GM10248 (cell line): ENCODE data around the gene MORC2.
A peak's percentile ranks its signal among the peaks of the same experiment; 100 is the strongest.

Source experiments
- CTCF ChIA-PET: fragments of 300-600 bp; sonication (Branson Sonifier 250); formaldehyde crosslinking; extraction: SDS; loops from one replicate; lab custom pipeline; 2021; ENCODE audit warnings: antibody characterized with exemption; lab: Yijun Ruan, JAX
- POLR2A ChIA-PET: fragments of 350-650 bp; sonication (Branson Sonifier 250); formaldehyde crosslinking; extraction: SDS; loops from one replicate; lab custom pipeline; 2020; ENCODE audit warnings: antibody characterized with exemption; lab: Yijun Ruan, JAX
- DNase-seq: peaks from one replicate; pipeline ENCODE4 v3.0.0; 2012; ENCODE audit errors: extremely low spot score
- TF ChIP-seq, protein P1 (sequence below): IDR thresholded peaks from 2 replicates; pipeline ENCODE4 v1.5.1; 2012; ENCODE audit warnings: mild to moderate bottlenecking, low read depth; ENCODE audit errors: extremely low read depth, missing control alignments, control extremely low read depth

MORC2 gene

DNA sequence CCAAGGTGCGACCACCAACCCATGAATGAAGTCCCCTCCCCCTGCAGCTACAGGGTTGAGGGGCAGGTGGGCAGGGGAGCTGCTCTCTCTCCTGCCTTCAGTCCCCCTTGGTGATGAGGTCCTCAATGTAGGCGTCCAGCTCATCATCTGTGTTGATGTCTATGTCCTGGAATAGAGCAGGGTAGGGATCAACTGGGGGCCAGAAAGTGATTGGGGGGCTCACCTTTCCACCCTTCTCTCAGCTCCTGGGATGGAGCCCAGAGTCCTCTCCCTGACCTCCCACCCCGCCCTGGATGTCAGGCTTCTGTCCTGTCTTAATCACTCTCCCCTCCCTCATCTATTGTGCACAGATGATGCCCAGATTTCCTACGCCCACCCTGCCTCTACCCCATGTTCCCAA, 41.9 kb downstream of the MORC2 start:
- TF ChIP-seq, protein P1, sequence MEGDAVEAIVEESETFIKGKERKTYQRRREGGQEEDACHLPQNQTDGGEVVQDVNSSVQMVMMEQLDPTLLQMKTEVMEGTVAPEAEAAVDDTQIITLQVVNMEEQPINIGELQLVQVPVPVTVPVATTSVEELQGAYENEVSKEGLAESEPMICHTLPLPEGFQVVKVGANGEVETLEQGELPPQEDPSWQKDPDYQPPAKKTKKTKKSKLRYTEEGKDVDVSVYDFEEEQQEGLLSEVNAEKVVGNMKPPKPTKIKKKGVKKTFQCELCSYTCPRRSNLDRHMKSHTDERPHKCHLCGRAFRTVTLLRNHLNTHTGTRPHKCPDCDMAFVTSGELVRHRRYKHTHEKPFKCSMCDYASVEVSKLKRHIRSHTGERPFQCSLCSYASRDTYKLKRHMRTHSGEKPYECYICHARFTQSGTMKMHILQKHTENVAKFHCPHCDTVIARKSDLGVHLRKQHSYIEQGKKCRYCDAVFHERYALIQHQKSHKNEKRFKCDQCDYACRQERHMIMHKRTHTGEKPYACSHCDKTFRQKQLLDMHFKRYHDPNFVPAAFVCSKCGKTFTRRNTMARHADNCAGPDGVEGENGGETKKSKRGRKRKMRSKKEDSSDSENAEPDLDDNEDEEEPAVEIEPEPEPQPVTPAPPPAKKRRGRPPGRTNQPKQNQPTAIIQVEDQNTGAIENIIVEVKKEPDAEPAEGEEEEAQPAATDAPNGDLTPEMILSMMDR = no peak
- ChIA-PET CTCF (interaction anchor here (1.2 to 1.3 kb wide), 2 partner anchors 10 to 159 kb away, joined by 3 read pairs; no protein-coding TSS in a partner anchor), POLR2A (no interaction called here)
- no peak for DNase-seq

DNA sequence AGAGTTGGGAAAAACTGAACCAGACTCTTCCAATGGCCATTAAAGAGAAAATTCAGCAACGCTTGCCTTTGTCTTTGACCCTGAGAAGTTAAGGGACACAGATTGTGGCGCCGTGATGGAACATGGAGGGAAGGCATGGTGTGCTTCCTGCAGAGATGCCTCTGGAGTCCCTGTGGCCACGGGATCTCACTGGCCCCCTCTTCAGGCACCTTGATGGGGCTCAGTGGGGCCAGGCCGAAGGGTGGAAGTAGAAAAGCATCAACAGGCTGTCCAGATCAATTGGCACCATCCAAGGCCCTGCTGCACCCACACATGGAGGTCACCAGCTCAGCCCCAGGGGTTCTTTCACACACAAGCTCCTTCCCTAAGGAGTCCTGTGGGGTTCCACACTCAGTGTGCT, 42.9 kb downstream of the MORC2 start:
- ChIA-PET POLR2A (no interaction called here), CTCF (interaction anchor here (1.2 to 1.6 kb wide), 3 partner anchors 9 to 160 kb away, joined by 3 to 4 read pairs (median 3); no protein-coding TSS in a partner anchor)
- no peak for DNase-seq
- TF ChIP-seq, protein P1 = no peak

DNA sequence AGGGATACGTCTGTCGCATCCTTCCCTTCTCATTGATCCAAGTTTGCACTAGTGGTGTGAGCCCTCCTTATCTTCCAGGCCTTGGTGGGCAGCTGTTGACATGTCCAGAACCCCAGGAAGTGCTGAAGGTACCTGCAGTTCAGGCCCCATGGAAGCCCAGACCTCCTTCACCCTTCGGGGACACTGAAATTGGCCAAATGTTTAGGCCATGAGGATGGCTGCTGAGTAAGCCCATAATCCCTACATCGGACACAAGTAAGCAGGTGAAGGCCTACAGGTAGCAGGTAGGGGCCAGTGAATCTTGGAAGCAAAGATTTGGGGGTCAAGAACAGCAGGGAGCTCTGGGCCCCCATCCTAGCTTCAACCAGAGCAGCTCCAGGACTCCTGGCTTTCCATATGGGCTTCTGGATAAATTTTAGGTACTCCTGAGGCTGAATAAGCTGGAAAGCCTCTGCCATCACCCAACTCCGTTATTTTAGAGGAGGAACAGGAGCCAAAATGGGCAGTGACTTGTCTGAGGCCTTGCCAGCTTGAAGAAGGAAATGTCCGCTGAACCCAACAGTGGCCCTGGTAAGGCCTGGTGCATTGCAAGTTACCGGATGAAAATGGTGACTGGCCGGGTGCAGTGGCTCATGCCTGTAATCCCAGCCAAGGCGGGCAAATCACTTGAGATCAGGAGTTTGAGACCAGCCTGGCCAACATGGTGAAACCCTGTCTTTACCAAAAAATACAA, 45.2 kb downstream of the MORC2 start:
- POLR2A ChIA-PET = no interaction called here
- CTCF ChIA-PET = interaction anchor here (1.3 to 7.5 kb wide), 4 partner anchors 161 to 635 kb away, joined by 3 to 52 read pairs (median 4); no protein-coding TSS in a partner anchor
- TF ChIP-seq, protein P1 = no peak
- no peak for DNase-seq

DNA sequence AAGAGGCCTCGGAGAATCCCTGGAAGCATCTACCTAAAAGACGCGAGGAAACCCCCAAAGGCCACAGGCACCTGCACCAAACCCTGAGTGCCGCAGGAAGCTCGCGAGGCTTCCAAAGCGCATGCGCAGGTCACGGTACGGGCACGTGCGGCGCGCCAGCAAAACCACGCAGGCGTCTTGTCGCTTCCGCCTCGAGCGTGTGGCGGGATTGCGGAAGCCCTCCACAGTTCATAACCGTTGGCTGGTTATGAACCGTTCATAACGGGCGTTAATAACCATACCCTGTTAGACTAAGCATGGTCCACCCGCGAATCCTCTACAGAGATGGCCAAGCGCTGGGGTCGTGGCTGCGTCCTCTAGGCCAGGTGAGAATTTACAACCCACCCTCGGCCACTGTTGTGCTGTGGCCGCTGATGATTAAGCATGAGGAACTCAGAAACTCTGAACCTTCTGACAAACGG, 46.4 kb downstream of the MORC2 start:
- TF ChIP-seq, protein P1 = no peak
- peak; percentile 85 for DNase-seq
- POLR2A ChIA-PET = interaction anchor here (0.6 to 0.8 kb wide), 3 partner anchors 18 to 188 kb away, joined by 3 to 11 read pairs (median 3); no protein-coding TSS in a partner anchor
- CTCF ChIA-PET = interaction anchor here (0.7 to 7.5 kb wide), 8 partner anchors 9 to 351 kb away, joined by 3 to 52 read pairs (median 4); no protein-coding TSS in a partner anchor

DNA sequence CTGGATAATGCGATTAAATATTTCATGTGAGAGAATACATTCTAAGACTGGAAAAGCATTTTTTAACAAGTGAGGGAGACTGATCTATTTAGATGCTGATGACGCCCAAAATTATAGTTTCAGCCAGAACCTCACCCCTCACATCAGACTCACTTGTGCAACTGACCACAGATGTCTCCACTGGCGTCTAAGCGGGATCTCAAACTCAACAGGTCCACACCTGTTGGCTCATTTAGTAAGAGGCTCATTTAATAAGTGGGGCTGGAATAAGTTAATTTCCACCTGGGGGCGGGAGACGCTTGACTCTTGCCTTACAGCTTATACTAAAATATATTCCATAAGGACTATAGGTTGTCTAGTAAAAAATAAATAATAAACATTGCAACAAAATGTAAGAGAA, 47.5 kb downstream of the MORC2 start:
- CTCF ChIA-PET = interaction anchor here (0.7 to 7.5 kb wide), 13 partner anchors 9 to 486 kb away, joined by 3 to 52 read pairs (median 9); no protein-coding TSS in a partner anchor
- TF ChIP-seq, protein P1 = no peak
- POLR2A ChIA-PET = interaction anchor here (0.7 kb wide), 2 partner anchors 17 to 72 kb away, joined by 4 to 11 read pairs; no protein-coding TSS in a partner anchor
- DNase-seq = no peak

DNA sequence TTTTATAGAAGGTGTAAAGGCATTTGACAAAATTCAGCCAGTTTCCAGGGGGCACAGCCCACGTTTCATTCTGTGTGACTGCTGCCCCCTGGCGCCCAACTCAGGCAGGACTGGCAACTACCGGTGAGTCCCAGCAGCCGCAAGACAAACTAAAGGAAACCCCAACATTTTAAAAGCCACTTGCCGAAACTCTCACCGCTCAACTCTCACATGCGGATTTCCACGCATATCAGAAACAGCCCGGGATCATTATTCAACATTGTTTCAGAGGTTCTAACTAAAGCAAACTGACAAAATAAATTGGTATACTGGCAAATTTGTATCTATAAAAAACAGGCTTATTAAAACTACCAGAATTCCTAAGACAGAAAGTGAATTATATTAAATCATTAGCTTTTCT, 48.2 kb downstream of the MORC2 start:
- ChIA-PET CTCF (interaction anchor here (0.6 to 7.5 kb wide), 24 partner anchors 9 to 486 kb away, joined by 3 to 52 read pairs (median 5); partner anchors contain the start of gene TUG1), POLR2A (no interaction called here)
- peak; percentile 84 for DNase-seq
- TF ChIP-seq, protein P1 = peak; percentile 87
